ENCODE results near the gene ZNF763. TPM values are rescaled to one million over a fixed set of nuclear protein-coding genes. Genes with fewer than 3 reads are reported as not detected.

The ZNF763 gene
- total and polyA plus RNA-seq, 12 donors: 0.87 to 11.0 (median 4.8) TPM

DNA sequence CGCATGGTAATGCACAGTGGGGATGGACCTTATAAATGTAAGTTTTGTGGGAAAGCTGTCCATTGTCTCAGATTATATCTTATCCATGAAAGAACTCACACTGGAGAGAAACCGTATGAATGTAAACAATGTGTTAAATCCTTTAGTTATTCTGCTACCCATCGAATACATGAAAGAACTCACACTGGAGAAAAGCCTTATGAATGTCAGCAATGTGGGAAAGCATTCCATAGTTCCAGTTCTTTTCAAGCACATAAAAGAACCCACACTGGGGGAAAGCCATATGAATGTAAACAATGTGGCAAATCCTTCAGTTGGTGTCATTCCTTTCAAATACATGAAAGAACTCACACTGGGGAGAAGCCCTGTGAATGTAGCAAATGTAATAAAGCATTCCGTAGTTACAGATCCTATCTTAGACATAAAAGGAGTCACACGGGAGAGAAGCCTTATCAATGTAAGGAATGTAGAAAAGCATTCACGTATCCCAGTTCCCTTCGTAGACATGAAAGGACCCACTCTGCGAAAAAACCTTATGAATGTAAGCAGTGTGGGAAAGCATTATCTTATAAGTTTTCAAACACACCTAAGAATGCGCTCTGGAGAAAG lies 13.8 kb downstream of the ZNF763 start:
- intact Hi-C loops (cut with DNase I): no loop called here
- Histone ChIP-seq H3K4me3 (no peak overlapping the region), H3K4me1 (no peaks in the 10 kb centered on the region), H3K27ac (no peak overlapping the region), H3K36me3 (peaks cover 0 to 42% (median 34%) of the 10 kb centered on the region in 9 donors), H3K27me3 (no peaks in the 10 kb centered on the region), H3K9me3 (peaks cover 2 to 81% (median 45%) of the 10 kb centered on the region in 11 donors)
- TF ChIP-seq, protein P1, sequence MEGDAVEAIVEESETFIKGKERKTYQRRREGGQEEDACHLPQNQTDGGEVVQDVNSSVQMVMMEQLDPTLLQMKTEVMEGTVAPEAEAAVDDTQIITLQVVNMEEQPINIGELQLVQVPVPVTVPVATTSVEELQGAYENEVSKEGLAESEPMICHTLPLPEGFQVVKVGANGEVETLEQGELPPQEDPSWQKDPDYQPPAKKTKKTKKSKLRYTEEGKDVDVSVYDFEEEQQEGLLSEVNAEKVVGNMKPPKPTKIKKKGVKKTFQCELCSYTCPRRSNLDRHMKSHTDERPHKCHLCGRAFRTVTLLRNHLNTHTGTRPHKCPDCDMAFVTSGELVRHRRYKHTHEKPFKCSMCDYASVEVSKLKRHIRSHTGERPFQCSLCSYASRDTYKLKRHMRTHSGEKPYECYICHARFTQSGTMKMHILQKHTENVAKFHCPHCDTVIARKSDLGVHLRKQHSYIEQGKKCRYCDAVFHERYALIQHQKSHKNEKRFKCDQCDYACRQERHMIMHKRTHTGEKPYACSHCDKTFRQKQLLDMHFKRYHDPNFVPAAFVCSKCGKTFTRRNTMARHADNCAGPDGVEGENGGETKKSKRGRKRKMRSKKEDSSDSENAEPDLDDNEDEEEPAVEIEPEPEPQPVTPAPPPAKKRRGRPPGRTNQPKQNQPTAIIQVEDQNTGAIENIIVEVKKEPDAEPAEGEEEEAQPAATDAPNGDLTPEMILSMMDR (IDR thresholded peaks at IDR 0.05): no peak
- 92% methylated on average over 9 of the region's 9 CpGs for WGBS, 2 donors
- DNase-seq (no peak), ATAC-seq (no peak)

DNA sequence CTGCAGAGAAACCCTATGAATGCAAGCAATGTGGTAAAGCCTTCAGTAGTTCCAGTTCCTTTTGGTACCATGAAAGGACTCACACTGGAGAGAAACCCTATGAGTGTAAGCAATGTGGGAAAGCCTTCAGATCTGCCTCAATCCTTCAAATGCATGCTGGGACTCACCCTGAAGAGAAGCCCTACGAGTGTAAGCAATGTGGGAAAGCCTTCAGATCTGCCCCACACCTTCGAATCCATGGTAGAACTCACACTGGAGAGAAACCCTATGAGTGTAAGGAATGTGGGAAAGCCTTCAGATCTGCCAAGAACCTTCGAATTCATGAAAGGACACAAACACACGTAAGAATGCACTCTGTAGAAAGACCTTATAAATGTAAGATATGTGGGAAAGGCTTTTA lies 14.7 kb downstream of the ZNF763 start:
- peaks cover 0 to 42% (median 34%) of the 10 kb centered on the region in 9 donors for H3K36me3 ChIP-seq

DNA sequence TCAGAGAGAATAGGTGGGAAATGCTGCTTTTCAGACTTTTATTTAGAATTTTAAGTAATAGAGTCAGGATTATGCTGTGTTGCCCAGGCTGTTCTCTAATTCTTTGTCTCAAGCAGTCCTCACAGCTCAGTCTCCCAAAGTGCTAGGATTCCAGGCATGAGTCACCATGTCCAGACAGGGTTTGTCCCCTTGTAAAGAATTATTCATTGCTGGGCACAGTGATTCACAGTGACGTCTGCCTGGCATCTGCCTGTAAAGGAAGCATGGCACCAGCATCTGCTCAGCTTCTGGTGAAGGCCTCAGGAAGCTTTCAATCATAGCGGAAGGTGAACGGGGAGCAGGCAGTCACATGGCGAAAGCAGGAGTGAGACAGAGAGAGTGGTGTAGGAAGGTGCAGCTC lies 17.7 kb downstream of the ZNF763 start:
- intact Hi-C loops (cut with DNase I): no loop called here
- Histone ChIP-seq H3K4me3 (no peak overlapping the region), H3K27ac (no peak overlapping the region), H3K27me3 (no peaks in the 10 kb centered on the region), H3K9me3 (peaks cover 2 to 64% (median 45%) of the 10 kb centered on the region in 11 donors), H3K4me1 (peaks cover 0 to 4% (median 0%) of the 10 kb centered on the region in 9 donors), H3K36me3 (peaks cover 0 to 33% (median 26%) of the 10 kb centered on the region in 9 donors)
- ATAC-seq (no peak), DNase-seq (no peak)
- 88 to 90% methylated on average over 4 of the region's 4 CpGs for WGBS, 2 donors
- TF ChIP-seq, protein P1 (IDR thresholded peaks at IDR 0.05): no peak

More for the DNA sequence above, 14.7 kb downstream of the ZNF763 start:
- no peak for DNase-seq
- Histone ChIP-seq H3K27me3 (no peaks in the 10 kb centered on the region), H3K4me3 (no peak overlapping the region), H3K27ac (no peak overlapping the region), H3K4me1 (no peaks in the 10 kb centered on the region), H3K9me3 (peaks cover 2 to 81% (median 45%) of the 10 kb centered on the region in 11 donors)
- TF ChIP-seq, protein P1 (IDR thresholded peaks at IDR 0.05): no peak
- no peak for ATAC-seq
- 93 to 97% methylated on average over 4 of the region's 4 CpGs for WGBS, 2 donors
- intact Hi-C loops (cut with DNase I): no loop called here

DNA sequence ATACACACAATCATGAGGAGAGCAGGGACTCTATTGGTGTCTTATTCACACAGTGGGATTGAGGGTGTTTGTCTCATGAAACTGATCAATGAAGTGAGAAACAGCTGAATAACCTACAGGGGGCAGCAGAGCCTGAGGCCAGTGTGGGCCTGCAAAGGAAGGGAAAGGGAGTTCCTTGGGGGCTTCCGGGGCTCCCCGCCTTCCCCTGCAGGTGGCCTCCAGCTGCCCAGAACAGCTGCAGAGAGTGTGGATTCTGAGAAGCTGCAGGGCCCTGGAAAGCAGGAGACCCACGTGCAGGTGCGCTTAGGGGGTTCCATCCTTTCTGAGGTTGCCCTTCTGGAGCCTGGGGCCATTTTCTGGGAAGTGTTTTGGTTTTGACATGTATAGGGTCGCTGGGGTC lies 20.1 kb downstream of the ZNF763 start:
- Histone ChIP-seq H3K4me1 (peaks cover 0 to 12% (median 0%) of the 10 kb centered on the region in 9 donors), H3K27me3 (no peaks in the 10 kb centered on the region), H3K36me3 (peaks cover 0 to 8% (median 2%) of the 10 kb centered on the region in 9 donors), H3K4me3 (no peak overlapping the region), H3K9me3 (peaks cover 0 to 40% (median 21%) of the 10 kb centered on the region in 11 donors), H3K27ac (no peak overlapping the region)
- intact Hi-C loops (cut with DNase I): loop anchor here in 9 of 10 donors (5.0 kb wide), 5 partner anchors 58 to 188 kb away; partner anchors contain the start of genes ZNF491 (in 6 of the 9), ZNF20 (in 2 of the 9) and ZNF700 (in 1 of the 9)
- WGBS, 2 donors: 26 to 34% methylated on average over 5 of the region's 5 CpGs
- ATAC-seq: no peak
- TF ChIP-seq, protein P1 (IDR thresholded peaks at IDR 0.05): peak in 3 of 9 donors; percentile 13 to 30 (median 29)
- DNase-seq: no peak

All from heart right ventricle (tissue), 16 donors.